Activated naive CD8-positive, alpha-beta T cell (primary cell): Measurements from ENCODE around the gene DAPK1.

Source experiments
- H3K27ac Mint-ChIP-seq: one replicate; pipeline ENCODE4 v1.8.0; 2021; ENCODE audit warnings: mixed read lengths
- H3K27me3 Mint-ChIP-seq: one replicate; pipeline ENCODE4 v1.8.0; 2021; ENCODE audit warnings: mixed read lengths
- H3K36me3 Mint-ChIP-seq: one replicate; pipeline ENCODE4 v1.8.0; 2021; ENCODE audit warnings: mixed read lengths
- H3K4me1 Mint-ChIP-seq: one replicate; pipeline ENCODE4 v1.8.0; 2021; ENCODE audit warnings: low read depth, mixed read lengths
- H3K4me3 Mint-ChIP-seq: one replicate; pipeline ENCODE4 v1.8.0; 2021; ENCODE audit warnings: mild to moderate bottlenecking, mixed read lengths
- H3K9me3 Mint-ChIP-seq: one replicate; pipeline ENCODE4 v1.8.0; 2021; ENCODE audit warnings: low read depth, mixed read lengths

The DAPK1 gene

GRCh38 chr9:87556039-87556438 lies 58.4 kb downstream of the DAPK1 start:
- no peak overlapping the region for H3K4me3 Mint-ChIP-seq
- no peaks in the 10 kb centered on the region for H3K9me3 Mint-ChIP-seq
- H3K27ac Mint-ChIP-seq = no peak overlapping the region
- H3K4me1 Mint-ChIP-seq = no peaks in the 10 kb centered on the region
- H3K27me3 Mint-ChIP-seq = peaks cover 1% of the 10 kb centered on the region
- H3K36me3 Mint-ChIP-seq = peaks cover 2% of the 10 kb centered on the region

DNA sequence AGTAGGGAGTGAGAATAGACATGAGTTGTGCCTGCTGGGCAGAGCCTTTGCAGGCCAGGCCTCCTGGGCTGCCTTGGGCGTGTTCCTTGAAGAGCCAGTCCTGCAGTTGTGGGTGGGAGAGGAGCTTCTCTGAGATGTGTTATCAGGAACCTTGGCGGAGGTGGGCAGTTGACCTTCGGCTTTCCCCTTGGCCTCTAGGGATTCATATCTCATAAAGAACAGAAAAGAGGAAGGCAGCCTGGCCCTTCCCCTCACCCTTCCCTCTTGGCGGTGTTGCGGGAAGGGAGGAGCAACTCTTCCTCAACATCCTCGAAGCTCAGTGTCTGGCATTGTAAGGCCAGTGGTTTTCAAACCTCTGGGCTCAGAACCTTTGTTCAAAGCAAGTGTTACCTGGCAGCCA lies 59.2 kb downstream of the DAPK1 start:
- H3K36me3 Mint-ChIP-seq = peaks cover 2% of the 10 kb centered on the region
- no peaks in the 10 kb centered on the region for H3K9me3 Mint-ChIP-seq
- H3K27me3 Mint-ChIP-seq = no peaks in the 10 kb centered on the region
- H3K4me1 Mint-ChIP-seq = no peaks in the 10 kb centered on the region
- no peak overlapping the region for H3K4me3 Mint-ChIP-seq
- no peak overlapping the region for H3K27ac Mint-ChIP-seq

DNA sequence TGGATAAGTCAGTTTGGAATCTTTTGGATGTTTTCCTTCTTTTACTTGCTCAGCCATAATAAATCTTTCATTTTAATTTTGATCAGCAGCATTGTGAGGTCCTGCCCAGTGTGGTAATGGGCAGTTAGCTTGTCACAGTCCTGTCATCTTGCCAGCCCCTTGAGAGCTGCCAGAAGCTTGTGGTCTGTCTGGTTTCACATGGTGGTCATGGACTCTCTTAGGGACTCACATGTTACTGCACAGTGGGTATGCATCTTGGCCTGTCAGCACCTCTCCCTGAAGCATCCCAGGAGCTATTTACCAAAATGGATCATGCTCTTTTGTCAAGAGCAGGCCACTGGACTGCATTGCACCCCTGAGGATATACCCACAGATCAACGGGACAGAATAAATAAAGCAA lies 60.3 kb downstream of the DAPK1 start:
- Mint-ChIP-seq H3K27me3 (no peaks in the 10 kb centered on the region), H3K27ac (no peak overlapping the region), H3K4me3 (no peak overlapping the region), H3K36me3 (peaks cover under 1% of the 10 kb centered on the region), H3K9me3 (no peaks in the 10 kb centered on the region), H3K4me1 (no peaks in the 10 kb centered on the region)

- Mint-ChIP-seq H3K9me3 (no peaks in the 10 kb centered on the region), H3K36me3 (no peaks in the 10 kb centered on the region), H3K27ac (no peak overlapping the region), H3K4me1 (no peaks in the 10 kb centered on the region), H3K27me3 (no peaks in the 10 kb centered on the region), H3K4me3 (no peak overlapping the region)
Measured at GRCh38 chr9:87558606-87559190, 61.0 kb downstream of the DAPK1 start.

- peaks cover 2% of the 10 kb centered on the region for H3K27me3 Mint-ChIP-seq
- H3K4me1 Mint-ChIP-seq = no peaks in the 10 kb centered on the region
- no peaks in the 10 kb centered on the region for H3K9me3 Mint-ChIP-seq
- no peak overlapping the region for H3K27ac Mint-ChIP-seq
- no peaks in the 10 kb centered on the region for H3K36me3 Mint-ChIP-seq
- no peak overlapping the region for H3K4me3 Mint-ChIP-seq
Measured at GRCh38 chr9:87562062-87562461, 64.4 kb downstream of the DAPK1 start.

- peaks cover 2% of the 10 kb centered on the region for H3K27me3 Mint-ChIP-seq
- H3K9me3 Mint-ChIP-seq = no peaks in the 10 kb centered on the region
- no peaks in the 10 kb centered on the region for H3K36me3 Mint-ChIP-seq
- no peak overlapping the region for H3K27ac Mint-ChIP-seq
- no peak overlapping the region for H3K4me3 Mint-ChIP-seq
- no peaks in the 10 kb centered on the region for H3K4me1 Mint-ChIP-seq
Measured at GRCh38 chr9:87562530-87563170, 65.0 kb downstream of the DAPK1 start.

DNA sequence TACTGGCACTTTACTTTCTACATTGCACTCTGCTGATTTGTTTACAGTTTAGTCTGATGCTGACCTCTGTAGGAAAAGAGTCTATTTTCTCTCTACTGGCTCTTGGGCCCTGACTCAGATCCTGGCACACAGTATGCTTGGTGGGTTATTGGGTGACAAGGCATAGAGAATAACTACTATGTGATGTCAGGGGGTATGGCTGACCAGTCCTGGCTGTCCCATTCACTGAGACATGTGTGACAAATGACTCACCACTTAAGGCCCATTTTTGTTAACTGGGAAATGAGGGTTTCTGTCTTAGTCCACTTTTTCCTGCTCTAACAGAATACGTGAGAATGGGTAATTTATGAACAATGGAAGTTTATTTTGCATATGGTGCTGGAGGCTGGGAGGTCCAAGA lies 66.4 kb downstream of the DAPK1 start:
- H3K9me3 Mint-ChIP-seq = no peaks in the 10 kb centered on the region
- H3K36me3 Mint-ChIP-seq = no peaks in the 10 kb centered on the region
- H3K4me3 Mint-ChIP-seq = no peak overlapping the region
- H3K27me3 Mint-ChIP-seq = peaks cover 2% of the 10 kb centered on the region
- no peaks in the 10 kb centered on the region for H3K4me1 Mint-ChIP-seq
- H3K27ac Mint-ChIP-seq = peak overlapping the region; percentile 5

GRCh38 chr9:87564791-87565241 lies 67.1 kb downstream of the DAPK1 start:
- Mint-ChIP-seq H3K9me3 (no peaks in the 10 kb centered on the region), H3K27me3 (peaks cover 2% of the 10 kb centered on the region), H3K4me3 (no peak overlapping the region), H3K4me1 (peaks cover 2% of the 10 kb centered on the region), H3K27ac (no peak overlapping the region), H3K36me3 (no peaks in the 10 kb centered on the region)

DNA sequence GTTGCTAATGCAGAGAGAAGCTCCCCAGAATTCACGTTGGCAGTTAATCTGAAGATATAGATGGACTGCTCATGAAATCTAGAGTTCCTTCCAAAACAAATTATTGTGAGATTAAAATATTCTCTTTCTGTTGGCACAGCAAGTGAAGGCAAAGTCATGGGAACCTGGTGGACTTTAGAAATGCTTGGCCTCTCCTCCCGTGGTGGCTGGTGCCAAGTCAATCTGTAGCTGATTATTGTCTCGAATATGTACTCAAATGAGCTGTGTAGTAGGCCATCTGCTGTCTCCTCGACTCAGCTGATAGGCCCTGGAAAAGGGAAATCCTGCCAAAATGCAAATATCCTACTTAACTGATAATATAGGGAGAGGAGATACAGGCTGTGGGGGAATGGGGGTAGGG lies 69.3 kb downstream of the DAPK1 start:
- H3K4me3 Mint-ChIP-seq = no peak overlapping the region
- H3K27ac Mint-ChIP-seq = no peak overlapping the region
- peaks cover 4% of the 10 kb centered on the region for H3K4me1 Mint-ChIP-seq
- H3K9me3 Mint-ChIP-seq = no peaks in the 10 kb centered on the region
- peaks cover 2% of the 10 kb centered on the region for H3K27me3 Mint-ChIP-seq
- H3K36me3 Mint-ChIP-seq = no peaks in the 10 kb centered on the region

DNA sequence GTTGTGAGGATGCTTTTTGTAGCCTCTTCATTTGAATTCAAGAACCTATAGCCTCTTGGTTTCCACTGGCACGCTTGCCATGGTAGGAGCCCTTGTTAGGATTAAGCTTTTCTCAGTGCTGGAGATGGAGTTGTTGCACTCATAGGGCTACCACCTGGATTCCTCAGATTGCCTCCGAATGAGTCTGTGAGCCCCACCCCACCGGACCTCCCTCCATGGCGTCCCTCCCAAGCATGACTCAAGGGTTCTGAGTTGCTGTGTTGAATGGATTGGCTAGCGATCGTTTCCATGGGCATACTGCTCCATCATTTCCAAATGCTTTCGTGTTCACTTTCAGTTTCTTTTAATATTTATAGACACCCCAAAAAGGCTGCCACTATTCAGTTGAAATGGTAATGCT lies 69.9 kb downstream of the DAPK1 start:
- H3K9me3 Mint-ChIP-seq = no peaks in the 10 kb centered on the region
- no peak overlapping the region for H3K27ac Mint-ChIP-seq
- no peaks in the 10 kb centered on the region for H3K36me3 Mint-ChIP-seq
- H3K27me3 Mint-ChIP-seq = peaks cover 2% of the 10 kb centered on the region
- H3K4me3 Mint-ChIP-seq = no peak overlapping the region
- H3K4me1 Mint-ChIP-seq = peaks cover 4% of the 10 kb centered on the region

- H3K4me1 Mint-ChIP-seq = peaks cover 4% of the 10 kb centered on the region
- peaks cover 2% of the 10 kb centered on the region for H3K27me3 Mint-ChIP-seq
- no peaks in the 10 kb centered on the region for H3K9me3 Mint-ChIP-seq
- H3K36me3 Mint-ChIP-seq = no peaks in the 10 kb centered on the region
- H3K27ac Mint-ChIP-seq = no peak overlapping the region
- H3K4me3 Mint-ChIP-seq = no peak overlapping the region
Measured at GRCh38 chr9:87567983-87568382, 70.3 kb downstream of the DAPK1 start.

DNA sequence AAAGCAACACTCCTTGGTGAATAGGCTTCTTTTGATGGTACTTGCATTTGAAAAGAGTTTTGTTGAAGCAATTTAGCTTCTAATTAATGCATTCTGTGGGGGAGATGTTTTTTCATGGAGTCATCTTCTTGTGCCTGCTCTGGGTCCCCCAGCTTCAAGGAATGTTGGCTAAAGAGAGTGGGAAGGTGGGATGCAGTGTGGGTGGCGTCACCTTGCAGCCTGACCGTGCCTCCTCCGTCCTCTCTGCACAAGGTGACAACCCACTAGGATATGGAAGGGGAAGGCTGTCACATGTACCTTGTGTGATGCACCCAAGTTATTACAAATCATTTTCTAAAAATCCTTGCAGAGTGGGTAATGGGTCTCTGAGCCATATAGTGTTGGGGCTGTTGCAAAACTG lies 70.7 kb downstream of the DAPK1 start:
- Mint-ChIP-seq H3K27ac (no peak overlapping the region), H3K9me3 (no peaks in the 10 kb centered on the region), H3K4me3 (no peak overlapping the region), H3K36me3 (no peaks in the 10 kb centered on the region), H3K27me3 (peaks cover 2% of the 10 kb centered on the region), H3K4me1 (peaks cover 4% of the 10 kb centered on the region)

DNA sequence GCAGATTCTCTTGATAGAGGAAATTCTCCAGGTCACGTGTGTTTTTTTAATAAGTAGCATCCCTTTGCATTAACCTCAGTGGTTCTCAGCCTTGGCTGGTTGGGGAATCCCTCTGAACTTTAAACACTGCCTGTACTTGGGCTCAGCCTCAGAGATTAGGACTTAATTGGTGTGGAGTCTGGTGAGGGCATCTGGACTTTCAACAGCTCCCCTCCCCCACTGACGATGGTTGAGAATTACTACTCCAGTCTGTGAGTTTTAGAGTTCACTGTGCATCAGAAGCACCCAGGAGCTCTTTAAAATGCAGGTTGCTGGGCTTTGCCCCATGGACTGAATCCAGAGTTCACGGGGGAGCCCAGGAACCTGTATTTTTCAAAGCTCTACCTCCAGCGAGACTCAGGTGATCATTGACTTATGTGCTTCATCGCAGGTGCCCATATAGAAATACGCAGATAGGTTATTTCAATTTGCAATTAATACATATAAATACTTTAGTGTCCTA lies 71.4 kb downstream of the DAPK1 start:
- Mint-ChIP-seq H3K27me3 (peaks cover 2% of the 10 kb centered on the region), H3K4me3 (no peak overlapping the region), H3K27ac (no peak overlapping the region), H3K36me3 (no peaks in the 10 kb centered on the region), H3K4me1 (peaks cover 4% of the 10 kb centered on the region), H3K9me3 (no peaks in the 10 kb centered on the region)

- H3K9me3 Mint-ChIP-seq = no peaks in the 10 kb centered on the region
- no peak overlapping the region for H3K4me3 Mint-ChIP-seq
- H3K4me1 Mint-ChIP-seq = peaks cover 4% of the 10 kb centered on the region
- H3K27me3 Mint-ChIP-seq = peaks cover 2% of the 10 kb centered on the region
- H3K27ac Mint-ChIP-seq = no peak overlapping the region
- H3K36me3 Mint-ChIP-seq = no peaks in the 10 kb centered on the region
Measured at GRCh38 chr9:87569518-87569917, 71.9 kb downstream of the DAPK1 start.

GRCh38 chr9:87570000-87570908 lies 72.6 kb downstream of the DAPK1 start:
- Mint-ChIP-seq H3K36me3 (no peaks in the 10 kb centered on the region), H3K4me1 (peaks cover 4% of the 10 kb centered on the region), H3K9me3 (no peaks in the 10 kb centered on the region), H3K27ac (no peak overlapping the region), H3K27me3 (peaks cover 2% of the 10 kb centered on the region), H3K4me3 (no peak overlapping the region)
